Loucy (cell line): ENCODE results near the gene CCIN.

ENCODE experiments used
- CTCF ChIP-seq: fragments of 200-600 bp; sonication (generic); conservative IDR thresholded peaks from 2 replicates; pipeline ENCODE4 v1.5.1; 2014; ENCODE audit warnings: mild to moderate bottlenecking, antibody characterized with exemption, low read length
- EZH2phosphoT487 ChIP-seq: fragments of 200-600 bp; IDR thresholded peaks from 2 replicates; pipeline ENCODE4 v1.6.1; 2018; ENCODE audit warnings: antibody characterized with exemption, mild to moderate bottlenecking, moderate library complexity, borderline replicate concordance

- TF ChIP-seq CTCF (0 out of 2 replicates have a peak, but pooled peaks have one; percentile 23), EZH2phosphoT487 (no peak)
Observed at GRCh38 chr9:36141288-36141687, 27.9 kb upstream of the CCIN start.
